Transverse colon (tissue), 4 donors: ENCODE data around the gene CTNND2.

Source experiments
- EP300 ChIP-seq: sonication (generic); formaldehyde crosslinking; IDR thresholded peaks from one replicate; pipeline ENCODE4 v1.6.1; 2017; ENCODE audit warnings: antibody characterized with exemption, low read depth
- POLR2A ChIP-seq: fragments of 450-650 bp; IDR thresholded peaks from one replicate; pipeline ENCODE4 v1.6.1; 2016; ENCODE audit warnings: antibody characterized with exemption, mild to moderate bottlenecking, moderate library complexity
- POLR2AphosphoS5 ChIP-seq, 3 donors: sonication (generic); formaldehyde crosslinking; IDR thresholded peaks; one replicate each; pipeline ENCODE4 v1.6.1; 2016; ENCODE audit warnings: antibody characterized with exemption in 3 of 3
- TF ChIP-seq, protein P1 (sequence below), 5 experiments: fragments of 200-600 bp in 3 of 5; fragments of 450-650 bp in 2 of 5; sonication (generic) in 3 of 5; IDR thresholded peaks; 1 replicate in 2 of 5; 2 replicates in 3 of 5; pipeline ENCODE4 v1.5.1; 2016 to 2017; ENCODE audit warnings: antibody characterized with exemption in 5 of 5, inconsistent platforms in 3 of 5, mild to moderate bottlenecking in 2 of 5, moderate library complexity in 1 of 5

- TF ChIP-seq, protein P1, sequence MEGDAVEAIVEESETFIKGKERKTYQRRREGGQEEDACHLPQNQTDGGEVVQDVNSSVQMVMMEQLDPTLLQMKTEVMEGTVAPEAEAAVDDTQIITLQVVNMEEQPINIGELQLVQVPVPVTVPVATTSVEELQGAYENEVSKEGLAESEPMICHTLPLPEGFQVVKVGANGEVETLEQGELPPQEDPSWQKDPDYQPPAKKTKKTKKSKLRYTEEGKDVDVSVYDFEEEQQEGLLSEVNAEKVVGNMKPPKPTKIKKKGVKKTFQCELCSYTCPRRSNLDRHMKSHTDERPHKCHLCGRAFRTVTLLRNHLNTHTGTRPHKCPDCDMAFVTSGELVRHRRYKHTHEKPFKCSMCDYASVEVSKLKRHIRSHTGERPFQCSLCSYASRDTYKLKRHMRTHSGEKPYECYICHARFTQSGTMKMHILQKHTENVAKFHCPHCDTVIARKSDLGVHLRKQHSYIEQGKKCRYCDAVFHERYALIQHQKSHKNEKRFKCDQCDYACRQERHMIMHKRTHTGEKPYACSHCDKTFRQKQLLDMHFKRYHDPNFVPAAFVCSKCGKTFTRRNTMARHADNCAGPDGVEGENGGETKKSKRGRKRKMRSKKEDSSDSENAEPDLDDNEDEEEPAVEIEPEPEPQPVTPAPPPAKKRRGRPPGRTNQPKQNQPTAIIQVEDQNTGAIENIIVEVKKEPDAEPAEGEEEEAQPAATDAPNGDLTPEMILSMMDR (IDR thresholded peaks at IDR 0.05) = no peak
- TF ChIP-seq POLR2A = no peak
- no peak for TF ChIP-seq POLR2AphosphoS5 (IDR thresholded peaks at IDR 0.05)
- no peak for TF ChIP-seq EP300
These were observed 927.2 kb downstream of the CTNND2 start for GRCh38 chr5:10977011-10977410.
